Measurements from ENCODE around the gene PRR30.

PRR30 gene

GRCh38 chr2:27097341-27097740 lies 41.9 kb downstream of the PRR30 start:
- DNase-seq (ENCODE audit: low read depth in 2 of 2), result no peak

- DNase-seq (ENCODE audit: low read depth in 2 of 2), result no peak
These were observed 42.4 kb downstream of the PRR30 start for GRCh38 chr2:27096748-27097297.

GRCh38 chr2:27095745-27096651 lies 43.2 kb downstream of the PRR30 start:
- DNase-seq (ENCODE audit: low read depth in 2 of 2), result peak in 1 of 2 donors; percentile 32

DNA sequence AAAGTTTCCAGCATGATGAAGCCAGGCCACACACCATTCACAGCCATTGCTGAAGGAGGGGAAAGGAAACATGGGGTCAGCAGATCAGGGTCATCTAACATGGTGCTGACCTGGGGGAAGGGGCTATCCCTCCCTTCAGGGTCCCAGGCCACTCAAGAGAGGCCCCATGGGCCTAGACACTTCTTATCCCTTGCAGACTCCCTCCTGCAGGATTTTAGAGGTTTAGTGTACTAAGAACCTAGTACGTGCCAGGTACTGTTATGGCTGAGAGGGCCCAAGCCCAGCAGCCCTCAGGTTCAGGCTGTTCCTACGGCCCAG lies 43.8 kb downstream of the PRR30 start:
- no peak for DNase-seq (ENCODE audit: low read depth in 2 of 2)

- no peak for DNase-seq (ENCODE audit: low read depth in 2 of 2)
These were observed 44.7 kb downstream of the PRR30 start for GRCh38 chr2:27094353-27094984.

- no peak for DNase-seq (ENCODE audit: low read depth in 2 of 2)
These were observed 45.5 kb downstream of the PRR30 start for GRCh38 chr2:27093430-27094352.

GRCh38 chr2:27092696-27093429 lies 46.3 kb downstream of the PRR30 start:
- no peak for DNase-seq (ENCODE audit: low read depth in 2 of 2)

GRCh38 chr2:27091746-27092695 lies 47.2 kb downstream of the PRR30 start:
- DNase-seq (ENCODE audit: low read depth in 2 of 2), result no peak

- DNase-seq (ENCODE audit: low read depth in 2 of 2), result no peak
These were observed 49.9 kb downstream of the PRR30 start for GRCh38 chr2:27089111-27089954.

DNA sequence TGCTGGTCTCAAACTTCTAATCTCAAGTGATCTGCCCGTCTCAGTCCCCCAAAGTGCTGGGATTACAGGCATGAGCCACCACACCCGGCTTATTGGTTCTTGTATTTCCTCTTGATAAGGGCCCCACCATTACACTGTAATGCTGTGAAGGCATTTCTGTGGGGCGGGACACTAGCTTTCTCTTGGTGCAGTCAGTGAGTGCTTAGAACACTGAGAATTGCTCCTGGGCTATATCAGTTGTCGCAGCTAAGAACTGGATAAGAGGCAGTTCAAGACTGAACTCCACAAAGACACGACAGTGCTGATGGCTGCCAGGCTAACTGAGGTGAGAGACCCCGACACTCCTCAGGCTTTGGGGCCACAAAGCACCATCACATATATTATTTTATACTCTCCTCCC lies 50.6 kb downstream of the PRR30 start:
- DNase-seq (ENCODE audit: low read depth in 2 of 2), result no peak

DNA sequence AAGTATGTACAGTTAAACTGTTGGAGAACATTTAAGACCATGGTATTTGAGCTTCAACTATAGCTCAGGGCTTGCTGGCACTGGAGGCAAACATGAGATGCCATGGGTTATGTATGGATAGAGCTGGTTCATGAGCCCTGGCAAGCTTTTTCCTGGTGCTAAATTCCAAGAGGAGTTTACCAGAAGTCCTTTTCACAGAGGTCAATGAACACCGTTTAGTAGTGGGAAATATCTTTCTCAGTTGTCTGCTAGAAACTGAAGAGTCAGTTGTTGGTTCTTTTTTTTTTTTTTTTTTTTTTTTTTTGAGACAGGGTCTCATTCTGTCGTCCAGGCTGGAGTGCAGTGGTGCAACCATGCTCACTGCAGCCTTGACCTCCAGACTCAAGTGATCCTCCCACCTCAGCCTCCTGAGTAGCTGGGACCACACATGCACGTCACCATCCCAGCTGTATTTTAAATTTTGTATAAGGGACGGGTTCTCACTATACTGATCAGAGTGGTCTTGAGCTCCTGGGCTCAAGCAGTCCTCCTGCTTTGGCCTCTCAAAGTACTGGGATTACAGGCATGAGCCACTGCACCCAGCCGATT lies 51.3 kb downstream of the PRR30 start:
- no peak for DNase-seq (ENCODE audit: low read depth in 2 of 2)

All from activated CD4-positive, alpha-beta T cell treated with anti-CD3 and anti-CD28 coated beads for 24 hours (primary cell).